Natural killer cell treated with Interleukin-12 subunit alpha and Interleukin-12 subunit beta and Interleukin-15 and Interleukin-18, amount 100 ng/mL, for 72 hours (primary cell): ENCODE results near the gene PRELID2. TPM values are rescaled to one million over a fixed set of nuclear protein-coding genes. Genes with fewer than 3 reads are reported as not detected.
"Not testable (repeated sequence)": the region's sequence is repeated elsewhere in the genome, so short reads cannot be mapped to it uniquely, and the experiment has no call there.

Source experiments
- ATAC-seq, 2 donors: fragments of 150-1000 bp; cut with Tn5 transposase in 1 of 2; sonication (Bioruptor Pico), chemical (Tn5 transposase) in 1 of 2; 2 replicates each; pipeline ENCODE4 v1.10.0; 2021
- DNase-seq: peaks from one replicate; pipeline ENCODE4 v3.0.0; 2022; ENCODE audit warnings: low spot score
- H3K27ac Mint-ChIP-seq, 2 donors: 1 replicate in 1 of 2; 2 replicates in 1 of 2; pipeline ENCODE4 v1.8.0; 2022; ENCODE audit warnings: mixed read lengths in 2 of 2, mild to moderate bottlenecking in 1 of 2, moderate library complexity in 1 of 2
- H3K27me3 Mint-ChIP-seq, 2 donors: 1 replicate in 1 of 2; 2 replicates in 1 of 2; pipeline ENCODE4 v1.8.0; 2022; ENCODE audit warnings: mixed read lengths in 2 of 2
- H3K36me3 Mint-ChIP-seq: one replicate; pipeline ENCODE4 v1.8.0; 2022; ENCODE audit warnings: mixed read lengths
- H3K4me1 Mint-ChIP-seq, 2 donors: 1 replicate in 1 of 2; 2 replicates in 1 of 2; pipeline ENCODE4 v1.8.0; 2022; ENCODE audit warnings: low read depth in 2 of 2, mixed read lengths in 2 of 2, mild to moderate bottlenecking in 1 of 2
- H3K4me3 Mint-ChIP-seq: one replicate; pipeline ENCODE4 v1.8.0; 2022; ENCODE audit warnings: mixed read lengths
- H3K9me3 Mint-ChIP-seq: 2 replicates; pipeline ENCODE4 v1.8.0; 2022; ENCODE audit warnings: mixed read lengths
- total RNA-seq, 2 donors: library from RNA; stranded (reverse); gene quantifications; one replicate each; pipeline ENCODE4 v1.2.3, GENCODE V29; 2022

PRELID2 gene
- total RNA-seq, 2 donors from 2014 or later = 3.3 to 7.9 TPM

- Mint-ChIP-seq H3K4me1 (no peaks in the 10 kb centered on the region), H3K27ac (no peak overlapping the region), H3K36me3 (no peaks in the 10 kb centered on the region), H3K4me3 (no peak overlapping the region), H3K9me3 (no peaks in the 10 kb centered on the region), H3K27me3 (no peaks in the 10 kb centered on the region)
- no peak for DNase-seq
- ATAC-seq = no peak
These were observed 35.0 kb downstream of the PRELID2 start for GRCh38 chr5:145800181-145800580.

DNA sequence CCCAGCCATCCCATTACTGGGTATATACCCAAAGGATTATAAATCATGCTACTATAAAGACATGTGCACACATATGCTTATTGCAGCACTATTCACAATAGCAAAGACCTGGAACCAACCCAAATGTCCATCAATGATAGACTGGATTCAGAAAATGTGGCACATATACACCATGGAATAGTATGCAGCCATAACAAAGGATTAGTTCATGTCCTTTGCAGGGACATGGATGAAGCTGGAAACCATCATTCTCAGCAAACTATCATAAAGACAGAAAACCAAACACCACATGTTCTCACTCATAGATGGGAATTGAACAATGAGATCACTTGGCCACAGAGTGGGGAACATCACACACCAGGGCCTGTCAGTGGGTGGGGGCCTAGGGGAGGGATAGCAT lies 36.6 kb downstream of the PRELID2 start:
- not testable (repeated sequence) for H3K27ac Mint-ChIP-seq, ATAC-seq, H3K36me3 Mint-ChIP-seq, H3K4me1 Mint-ChIP-seq, H3K9me3 Mint-ChIP-seq, H3K4me3 Mint-ChIP-seq, DNase-seq, H3K27me3 Mint-ChIP-seq

- H3K27me3 Mint-ChIP-seq = no peaks in the 10 kb centered on the region
- peak in 1 of 2 donors; percentile 60 for ATAC-seq
- no peaks in the 10 kb centered on the region for H3K36me3 Mint-ChIP-seq
- H3K4me3 Mint-ChIP-seq = no peak overlapping the region
- DNase-seq = no peak
- no peaks in the 10 kb centered on the region for H3K9me3 Mint-ChIP-seq
- no peak overlapping the region for H3K27ac Mint-ChIP-seq
- no peaks in the 10 kb centered on the region for H3K4me1 Mint-ChIP-seq
These were observed 37.8 kb downstream of the PRELID2 start for GRCh38 chr5:145797336-145797735.

- H3K4me3 Mint-ChIP-seq = no peak overlapping the region
- no peaks in the 10 kb centered on the region for H3K27me3 Mint-ChIP-seq
- H3K36me3 Mint-ChIP-seq = no peaks in the 10 kb centered on the region
- H3K27ac Mint-ChIP-seq = no peak overlapping the region
- ATAC-seq (no peak), DNase-seq (no peak)
- H3K4me1 Mint-ChIP-seq = no peaks in the 10 kb centered on the region
- H3K9me3 Mint-ChIP-seq = no peaks in the 10 kb centered on the region
These were observed 38.8 kb downstream of the PRELID2 start for GRCh38 chr5:145796318-145796717.

GRCh38 chr5:145793574-145793973 lies 41.6 kb downstream of the PRELID2 start:
- ATAC-seq = no peak
- H3K36me3 Mint-ChIP-seq = no peaks in the 10 kb centered on the region
- no peaks in the 10 kb centered on the region for H3K4me1 Mint-ChIP-seq
- no peaks in the 10 kb centered on the region for H3K27me3 Mint-ChIP-seq
- H3K27ac Mint-ChIP-seq = no peak overlapping the region
- no peaks in the 10 kb centered on the region for H3K9me3 Mint-ChIP-seq
- H3K4me3 Mint-ChIP-seq = no peak overlapping the region
- no peak for DNase-seq

DNA sequence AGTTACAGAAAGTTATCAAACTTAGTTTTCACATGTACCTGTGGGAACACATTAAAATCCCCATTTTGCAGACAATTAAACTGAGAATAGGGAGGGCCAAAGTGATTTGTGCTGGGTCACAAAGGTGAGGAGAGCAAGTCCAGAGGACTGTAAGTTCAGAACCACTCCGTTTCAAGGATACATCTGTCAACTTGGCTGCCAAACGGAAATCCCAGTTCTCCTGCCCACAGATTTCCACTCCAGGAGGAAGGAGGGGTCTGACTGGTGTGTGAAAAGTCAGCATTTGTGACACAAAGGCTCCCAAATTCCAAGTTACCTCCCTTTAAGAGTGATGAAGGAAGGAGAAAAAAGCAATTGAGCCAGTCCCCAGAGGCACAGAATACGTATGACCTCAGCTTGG lies 42.3 kb downstream of the PRELID2 start:
- H3K9me3 Mint-ChIP-seq = no peaks in the 10 kb centered on the region
- no peak for ATAC-seq

GRCh38 chr5:145791866-145792265 lies 43.3 kb downstream of the PRELID2 start:
- Mint-ChIP-seq H3K4me3 (no peak overlapping the region), H3K9me3 (no peaks in the 10 kb centered on the region), H3K27ac (no peak overlapping the region), H3K36me3 (no peaks in the 10 kb centered on the region), H3K4me1 (no peaks in the 10 kb centered on the region), H3K27me3 (no peaks in the 10 kb centered on the region)
- no peak for ATAC-seq
- no peak for DNase-seq

More for the DNA sequence above, 42.3 kb downstream of the PRELID2 start:
- Mint-ChIP-seq H3K27ac (no peak overlapping the region), H3K36me3 (no peaks in the 10 kb centered on the region), H3K27me3 (no peaks in the 10 kb centered on the region), H3K4me1 (no peaks in the 10 kb centered on the region), H3K4me3 (no peak overlapping the region)
- no peak for DNase-seq

DNA sequence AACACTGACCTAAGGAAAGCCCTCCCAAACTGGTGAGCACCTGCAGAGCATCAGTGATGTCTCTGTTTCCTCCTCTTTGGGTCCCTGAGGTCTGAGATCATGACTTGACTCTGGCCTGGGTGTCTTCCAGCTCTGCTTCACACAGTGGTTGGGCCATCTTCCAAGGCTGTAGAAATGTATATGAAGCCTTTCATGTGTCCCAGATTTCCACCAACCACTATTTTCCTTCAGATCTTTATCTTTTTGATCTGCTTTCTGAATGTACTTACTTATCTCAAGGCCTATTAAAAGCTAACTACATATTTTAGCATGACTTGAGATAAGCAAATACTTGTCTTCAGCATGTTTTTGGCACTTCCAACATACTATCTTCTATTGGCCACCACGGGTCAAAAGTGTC lies 47.1 kb downstream of the PRELID2 start:
- Mint-ChIP-seq H3K4me3 (no peak overlapping the region), H3K9me3 (no peaks in the 10 kb centered on the region), H3K27me3 (no peaks in the 10 kb centered on the region), H3K36me3 (no peaks in the 10 kb centered on the region), H3K27ac (no peak overlapping the region), H3K4me1 (no peaks in the 10 kb centered on the region)
- DNase-seq = no peak
- ATAC-seq = no peak

DNA sequence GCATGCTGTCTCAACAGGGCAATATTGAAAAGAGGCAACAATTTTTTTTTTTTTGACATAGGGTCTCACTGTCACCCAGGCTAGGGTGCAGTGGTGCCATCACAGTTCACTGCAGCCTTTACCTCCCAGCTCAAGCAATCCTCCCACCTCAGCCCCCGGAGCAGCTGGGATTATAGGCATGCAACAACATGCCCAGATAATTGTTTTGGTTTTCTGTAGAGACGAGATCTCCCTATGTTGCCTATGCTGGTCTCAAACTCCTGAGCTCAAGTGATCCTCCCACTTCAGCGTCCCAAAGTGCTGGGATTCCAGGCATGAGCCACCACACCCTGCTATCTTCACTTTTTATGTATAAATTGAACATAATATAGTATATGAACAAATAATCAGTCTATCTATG lies 47.6 kb downstream of the PRELID2 start:
- no peak overlapping the region for H3K27ac Mint-ChIP-seq

DNA sequence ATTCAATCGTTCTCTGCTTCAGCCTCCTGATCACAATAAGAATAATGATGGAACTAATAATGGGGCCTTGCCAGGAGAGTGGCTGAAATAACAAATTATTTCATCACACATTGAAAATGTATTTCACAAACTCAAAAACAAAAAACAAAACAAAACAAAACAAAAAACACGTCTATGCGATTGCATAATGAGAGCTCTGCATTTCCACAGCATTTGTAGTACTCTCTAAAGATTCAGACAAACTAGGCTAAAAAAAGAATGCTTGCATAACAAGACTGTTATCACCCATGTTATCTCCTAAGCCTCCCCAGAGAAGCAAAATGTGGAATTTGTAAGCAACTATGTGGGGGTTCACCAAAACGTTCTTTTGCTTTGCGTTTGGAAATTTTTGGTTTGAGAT lies 48.1 kb downstream of the PRELID2 start:
- no peak overlapping the region for H3K4me3 Mint-ChIP-seq
- no peak for DNase-seq
- H3K36me3 Mint-ChIP-seq = no peaks in the 10 kb centered on the region
- H3K27ac Mint-ChIP-seq = no peak overlapping the region
- H3K4me1 Mint-ChIP-seq = no peaks in the 10 kb centered on the region
- no peaks in the 10 kb centered on the region for H3K27me3 Mint-ChIP-seq
- no peaks in the 10 kb centered on the region for H3K9me3 Mint-ChIP-seq
- ATAC-seq = no peak

More for the DNA sequence above, 47.6 kb downstream of the PRELID2 start:
- Mint-ChIP-seq H3K36me3 (no peaks in the 10 kb centered on the region), H3K27me3 (no peaks in the 10 kb centered on the region), H3K4me1 (no peaks in the 10 kb centered on the region), H3K9me3 (no peaks in the 10 kb centered on the region), H3K4me3 (no peak overlapping the region)
- ATAC-seq (no peak), DNase-seq (no peak)

GRCh38 chr5:145780982-145781381 lies 54.2 kb downstream of the PRELID2 start:
- Mint-ChIP-seq H3K4me3 (no peak overlapping the region), H3K36me3 (no peaks in the 10 kb centered on the region), H3K9me3 (no peaks in the 10 kb centered on the region), H3K4me1 (peaks cover 0 to 3% of the 10 kb centered on the region in 2 donors), H3K27ac (no peak overlapping the region), H3K27me3 (no peaks in the 10 kb centered on the region)
- ATAC-seq (no peak), DNase-seq (no peak)

- Mint-ChIP-seq H3K9me3 (no peaks in the 10 kb centered on the region), H3K36me3 (no peaks in the 10 kb centered on the region), H3K27me3 (no peaks in the 10 kb centered on the region), H3K4me3 (no peak overlapping the region), H3K27ac (no peak overlapping the region), H3K4me1 (peaks cover 0 to 3% of the 10 kb centered on the region in 2 donors)
- ATAC-seq = peak; percentile 14 to 30
- DNase-seq = no peak
These were observed 56.8 kb downstream of the PRELID2 start for GRCh38 chr5:145778144-145778900.

- Mint-ChIP-seq H3K4me1 (peaks cover 0 to 3% of the 10 kb centered on the region in 2 donors), H3K9me3 (no peaks in the 10 kb centered on the region), H3K27ac (no peak overlapping the region), H3K36me3 (no peaks in the 10 kb centered on the region), H3K4me3 (no peak overlapping the region), H3K27me3 (no peaks in the 10 kb centered on the region)
- DNase-seq = no peak
- peak; percentile 25 to 40 for ATAC-seq
These were observed 57.6 kb downstream of the PRELID2 start for GRCh38 chr5:145777445-145778063.

DNA sequence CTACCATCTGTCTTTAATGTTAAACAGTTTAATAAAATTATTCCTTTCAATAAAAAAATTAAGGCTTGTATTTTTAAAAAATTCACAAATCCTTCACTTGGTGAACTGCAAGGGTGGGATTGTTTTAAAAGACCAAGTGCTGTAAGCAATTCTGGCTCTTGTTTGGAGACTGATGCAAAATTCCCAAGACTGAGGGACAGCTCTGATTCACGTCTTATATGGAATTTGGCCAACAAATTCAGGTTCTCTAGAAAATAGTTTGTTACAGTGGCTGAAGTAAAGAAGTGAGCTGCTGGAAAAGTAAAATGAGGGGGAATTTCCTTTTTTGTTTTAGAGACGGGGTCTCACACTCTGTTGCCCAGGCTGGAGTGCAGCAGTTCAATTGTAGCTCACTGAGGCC lies 58.3 kb downstream of the PRELID2 start:
- Mint-ChIP-seq H3K36me3 (no peaks in the 10 kb centered on the region), H3K9me3 (no peaks in the 10 kb centered on the region), H3K4me1 (peaks cover 0 to 3% of the 10 kb centered on the region in 2 donors), H3K4me3 (no peak overlapping the region), H3K27ac (no peak overlapping the region), H3K27me3 (no peaks in the 10 kb centered on the region)
- ATAC-seq (no peak), DNase-seq (no peak)
